ENCODE data around the gene CHD5. TPM values are rescaled to one million over a fixed set of nuclear protein-coding genes. Genes with fewer than 3 reads are reported as not detected.

The CHD5 gene
- total RNA-seq, 4 donors from 2014 or later = 0.04 to 0.36 (median 0.13) TPM; not detected in 1

- no peaks in the 10 kb centered on the region for H3K36me3 ChIP-seq
- no peaks in the 10 kb centered on the region for H3K9me3 ChIP-seq
- TF ChIP-seq CTCF (IDR thresholded peaks at IDR 0.05) (no peak), POLR2AphosphoS5 (IDR thresholded peaks at IDR 0.05) (no peak), EP300 (IDR thresholded peaks at IDR 0.05) (no peak), POLR2A (IDR thresholded peaks at IDR 0.05) (no peak)
- no peak overlapping the region for H3K4me3 ChIP-seq
- no peaks in the 10 kb centered on the region for H3K4me1 ChIP-seq
- DNase-seq (ENCODE audit: low spot score in 2 of 2) = no peak
- peaks cover 16% of the 10 kb centered on the region for H3K27me3 ChIP-seq
- H3K27ac ChIP-seq = no peak overlapping the region
- WGBS = 54% methylated on average over 5 of the region's 5 CpGs
These were observed 42.4 kb downstream of the CHD5 start for GRCh38 chr1:6137758-6138157.

GRCh38 chr1:6136516-6137220, 43.5 kb downstream of the CHD5 start:
- Histone ChIP-seq H3K27me3 (peaks cover 19% of the 10 kb centered on the region), H3K4me1 (no peaks in the 10 kb centered on the region), H3K27ac (no peak overlapping the region), H3K36me3 (no peaks in the 10 kb centered on the region), H3K4me3 (no peak overlapping the region), H3K9me3 (peaks cover 2% of the 10 kb centered on the region)
- TF ChIP-seq POLR2AphosphoS5 (IDR thresholded peaks at IDR 0.05) (no peak), CTCF (IDR thresholded peaks at IDR 0.05) (no peak), POLR2A (IDR thresholded peaks at IDR 0.05) (no peak), EP300 (IDR thresholded peaks at IDR 0.05) (no peak)
- DNase-seq (ENCODE audit: low spot score in 2 of 2) = no peak
- 76% methylated on average over 8 of the region's 16 CpGs for WGBS

GRCh38 chr1:6134741-6135510, 45.2 kb downstream of the CHD5 start:
- TF ChIP-seq POLR2AphosphoS5 (IDR thresholded peaks at IDR 0.05) = no peak
- TF ChIP-seq POLR2A (IDR thresholded peaks at IDR 0.05) = no peak
- no peak for TF ChIP-seq CTCF (IDR thresholded peaks at IDR 0.05)
- no peak for TF ChIP-seq EP300 (IDR thresholded peaks at IDR 0.05)
- peaks cover 20% of the 10 kb centered on the region for H3K27me3 ChIP-seq
- H3K4me3 ChIP-seq = no peak overlapping the region
- peaks cover 4% of the 10 kb centered on the region for H3K9me3 ChIP-seq
- no peaks in the 10 kb centered on the region for H3K4me1 ChIP-seq
- no peaks in the 10 kb centered on the region for H3K36me3 ChIP-seq
- WGBS = 82% methylated on average over 19 of the region's 22 CpGs
- no peak overlapping the region for H3K27ac ChIP-seq
- no peak for DNase-seq (ENCODE audit: low spot score in 2 of 2)

- Histone ChIP-seq H3K27ac (no peak overlapping the region), H3K4me3 (no peak overlapping the region), H3K9me3 (peaks cover 4% of the 10 kb centered on the region), H3K27me3 (peaks cover 20% of the 10 kb centered on the region), H3K36me3 (no peaks in the 10 kb centered on the region), H3K4me1 (no peaks in the 10 kb centered on the region)
- no peak for DNase-seq (ENCODE audit: low spot score in 2 of 2)
- TF ChIP-seq POLR2AphosphoS5 (IDR thresholded peaks at IDR 0.05) = no peak
- no peak for TF ChIP-seq EP300 (IDR thresholded peaks at IDR 0.05)
- no peak for TF ChIP-seq POLR2A (IDR thresholded peaks at IDR 0.05)
- no peak for TF ChIP-seq CTCF (IDR thresholded peaks at IDR 0.05)
- 100% methylated on average over 2 of the region's 11 CpGs for WGBS
These were observed 45.9 kb downstream of the CHD5 start for GRCh38 chr1:6134206-6134605.
